HG03457 (cell line): ENCODE measurements around the gene ATP23.

Source experiments
- ATAC-seq: cut with Tn5 transposase; IDR thresholded peaks from one replicate; pipeline ENCODE4 v1.9.1; 2021; ENCODE audit warnings: moderate number of reproducible peaks; ENCODE audit not compliant: unreplicated experiment

Gene ATP23

GRCh38 chr12:57983146-57983857 lies 41.9 kb downstream of the ATP23 start:
- ATAC-seq: no peak

DNA sequence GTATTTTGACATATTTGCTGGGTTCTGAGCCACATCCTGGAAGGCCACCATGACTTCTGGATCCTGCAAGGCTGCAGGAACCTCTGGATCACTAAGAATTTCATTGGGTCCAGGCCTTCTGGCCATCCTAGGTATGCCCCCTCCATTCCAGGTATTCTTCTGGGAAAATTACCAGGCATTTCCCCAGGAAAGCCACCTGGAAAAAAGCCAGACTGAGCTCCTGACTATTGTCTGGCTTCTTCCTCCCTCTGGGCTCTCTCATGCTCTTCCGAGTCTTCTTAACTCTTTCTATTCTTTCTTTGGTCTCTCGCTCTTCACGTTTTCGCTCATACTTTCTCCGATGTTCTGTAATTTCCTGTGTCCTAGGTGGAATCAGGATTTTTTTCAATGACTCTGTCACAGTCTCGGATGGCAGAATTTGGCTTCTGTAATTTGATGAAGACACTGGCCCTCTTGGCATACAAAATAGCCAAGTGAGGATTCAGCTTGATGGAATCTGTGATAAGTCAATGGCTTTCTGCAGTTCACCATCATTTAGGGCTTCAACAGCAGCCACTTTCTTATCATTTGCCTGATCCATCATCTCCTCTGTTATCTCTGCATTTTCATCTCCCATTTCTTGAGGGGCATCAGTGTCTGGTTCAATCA lies 42.6 kb downstream of the ATP23 start:
- no peak for ATAC-seq

DNA sequence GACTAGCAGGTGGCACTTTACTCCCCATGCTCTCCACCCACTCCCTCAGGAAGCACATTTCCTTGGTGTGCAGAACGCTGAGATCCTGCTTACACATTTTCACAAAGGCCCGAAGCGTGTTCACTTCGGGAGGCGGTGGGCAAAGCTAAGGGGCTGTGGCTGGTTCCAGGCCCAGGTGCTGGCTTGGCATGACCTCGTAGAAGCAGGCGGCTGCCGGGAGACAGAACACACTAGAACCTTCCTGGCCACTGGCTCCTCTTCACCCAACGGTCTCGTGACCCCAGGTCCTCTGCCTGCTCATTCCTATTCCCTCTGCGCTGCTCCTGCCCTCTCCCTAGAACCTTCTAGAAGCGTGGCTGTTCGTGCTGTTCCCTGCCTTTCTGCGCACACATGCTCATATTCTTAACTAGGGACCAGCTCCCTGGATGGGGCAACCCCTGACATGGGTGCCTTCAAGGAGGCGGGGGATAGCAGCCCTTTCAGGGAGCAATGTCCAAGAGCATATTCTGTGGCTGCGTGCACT lies 43.3 kb downstream of the ATP23 start:
- ATAC-seq: no peak

DNA sequence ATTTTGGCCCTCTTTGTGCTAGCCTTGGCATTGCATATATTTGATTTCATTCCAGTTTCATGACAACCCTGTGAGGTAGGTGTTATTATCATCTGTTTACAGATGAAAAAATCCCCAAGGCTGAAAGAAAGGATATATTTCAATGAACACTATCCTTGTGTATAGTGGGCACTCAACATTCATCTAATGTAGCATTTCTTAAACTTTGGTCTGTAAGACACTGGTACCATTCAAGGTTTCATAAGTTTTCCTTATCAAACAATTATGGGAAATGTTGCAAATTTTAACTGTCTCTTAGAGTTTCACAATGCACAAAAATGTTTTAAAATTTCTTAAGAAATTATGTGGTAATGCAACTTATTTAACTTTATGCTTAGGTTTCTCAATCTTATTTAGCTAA lies 44.3 kb downstream of the ATP23 start:
- ATAC-seq: no peak

- no peak for ATAC-seq
Measured at GRCh38 chr12:57989838-57990237, 48.5 kb downstream of the ATP23 start.

DNA sequence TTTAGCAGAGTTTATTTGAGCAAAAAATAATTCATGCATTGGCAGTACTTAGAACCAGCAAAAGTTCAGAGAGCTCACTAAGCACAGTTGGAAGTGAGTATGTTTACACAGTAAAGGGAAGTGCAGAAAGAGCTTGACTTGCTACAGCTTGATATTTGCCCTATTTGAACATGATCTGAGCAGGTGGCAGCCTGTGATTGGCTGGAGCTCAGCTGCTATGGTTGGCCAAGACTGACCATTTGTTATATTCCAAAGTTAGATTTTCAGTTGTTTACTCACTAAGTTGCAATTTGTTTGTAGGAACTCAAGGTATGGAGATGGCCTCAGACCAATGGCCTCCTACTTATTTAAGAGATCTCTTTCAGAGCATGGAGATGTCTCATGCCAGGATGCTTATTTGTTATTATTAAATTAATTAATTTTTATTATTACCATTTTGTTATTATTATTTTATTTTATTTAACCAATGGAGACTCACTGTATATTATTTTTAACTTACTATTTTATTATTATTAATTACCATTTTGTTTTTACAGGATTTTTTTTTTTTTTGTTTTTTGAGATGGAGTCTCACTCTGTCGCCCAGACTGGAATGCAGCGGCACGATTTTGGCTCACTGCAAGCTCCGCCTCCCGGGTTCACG lies 49.0 kb downstream of the ATP23 start:
- ATAC-seq: no peak

- no peak for ATAC-seq
Measured at GRCh38 chr12:57992001-57992400, 50.6 kb downstream of the ATP23 start.

DNA sequence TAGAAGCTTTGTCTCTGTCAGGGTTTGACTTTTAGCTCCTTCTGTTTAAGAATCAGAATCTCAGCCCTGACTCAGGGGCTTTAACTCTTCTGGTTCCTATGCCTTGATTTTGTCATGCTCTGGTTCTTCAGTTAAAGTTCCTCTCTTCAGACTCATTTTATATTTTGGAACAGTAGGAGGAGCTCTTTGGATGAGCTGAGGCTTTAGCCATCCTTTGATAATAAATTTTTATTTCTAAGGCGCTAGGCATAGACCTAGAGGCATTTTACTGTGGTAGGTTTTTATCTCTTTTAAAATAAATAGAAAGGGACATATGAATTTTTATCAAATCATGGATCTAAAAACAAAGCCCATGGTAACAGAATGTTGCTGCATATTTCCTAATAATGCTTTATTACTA lies 51.7 kb downstream of the ATP23 start:
- no peak for ATAC-seq

GRCh38 chr12:57993834-57994233 lies 52.5 kb downstream of the ATP23 start:
- no peak for ATAC-seq

DNA sequence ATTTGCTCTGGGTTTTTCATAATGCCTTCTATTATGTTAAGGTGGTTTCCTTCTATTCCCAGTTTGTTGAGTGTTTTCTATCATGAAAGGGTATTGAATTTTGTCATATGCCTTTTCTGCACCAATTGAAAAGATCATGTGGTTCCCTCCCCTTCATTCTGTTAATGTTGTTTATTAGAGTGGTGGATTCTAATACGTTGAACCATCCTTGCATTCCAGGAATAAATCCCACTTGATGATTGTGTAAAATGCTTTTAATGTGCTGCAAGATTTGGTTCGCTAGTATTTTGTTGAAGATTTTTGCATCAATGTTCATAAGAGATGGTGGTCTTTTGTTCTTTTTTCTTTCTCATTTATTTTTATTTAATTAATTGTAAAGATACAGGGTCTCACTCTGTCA lies 55.2 kb downstream of the ATP23 start:
- no peak for ATAC-seq

GRCh38 chr12:57998251-57998650 lies 56.9 kb downstream of the ATP23 start:
- no peak for ATAC-seq

DNA sequence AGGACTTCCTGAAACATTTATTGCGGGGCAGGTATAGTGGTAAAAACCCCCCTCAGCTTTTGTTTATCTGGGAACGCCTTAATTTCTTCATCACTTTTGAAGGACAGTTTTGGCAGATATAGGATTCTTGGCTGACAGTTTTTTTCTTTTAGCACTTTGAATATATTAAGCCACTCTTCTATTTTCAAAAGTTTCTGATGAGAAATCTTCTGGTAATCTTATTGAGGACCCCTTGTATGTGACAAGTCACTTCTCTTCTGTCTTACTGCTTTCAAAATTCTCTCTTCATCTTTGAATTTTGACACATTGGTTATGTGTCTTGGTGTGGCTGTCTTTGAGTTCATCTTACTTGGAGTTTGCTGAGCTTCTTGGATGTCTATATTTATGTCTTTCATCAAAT lies 59.1 kb downstream of the ATP23 start:
- no peak for ATAC-seq

DNA sequence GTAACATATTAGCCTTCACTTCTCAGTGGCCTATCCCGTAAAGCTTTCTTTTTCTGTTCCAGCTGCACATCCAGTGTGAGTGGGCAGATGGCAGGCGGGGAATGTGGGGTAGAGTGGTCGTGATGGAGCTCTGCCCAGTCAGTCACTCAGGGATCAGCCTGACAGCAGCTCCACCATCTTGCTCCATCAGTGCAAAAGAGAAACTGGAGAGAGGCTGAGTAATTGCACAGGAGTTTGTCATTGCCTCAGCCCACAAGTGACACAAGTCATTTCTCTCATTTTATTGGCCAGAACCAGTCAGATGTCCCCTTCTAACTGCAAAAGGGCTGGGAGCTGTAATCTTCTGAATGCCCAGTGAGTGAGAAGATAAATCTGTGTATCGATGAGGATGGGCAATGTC lies 66.5 kb downstream of the ATP23 start:
- no peak for ATAC-seq

- ATAC-seq: no peak
Measured at GRCh38 chr12:58008634-58009033, 67.3 kb downstream of the ATP23 start.
